ENCODE data around the gene NEK6.
A peak's percentile ranks its signal among the peaks of the same experiment; 100 is the strongest.

The NEK6 gene

GRCh38 chr9:124326378-124326777 is 68.6 kb downstream of the NEK6 start:
- no peak for DNase-seq

- no peak for DNase-seq
These were observed 69.7 kb downstream of the NEK6 start for GRCh38 chr9:124327491-124327890.

GRCh38 chr9:124328285-124328684 is 70.5 kb downstream of the NEK6 start:
- DNase-seq = no peak

GRCh38 chr9:124329206-124329792 is 71.5 kb downstream of the NEK6 start:
- no peak for DNase-seq

- DNase-seq = peak; percentile 67
These were observed 72.4 kb downstream of the NEK6 start for GRCh38 chr9:124330011-124330697.

- DNase-seq = no peak
These were observed 73.8 kb downstream of the NEK6 start for GRCh38 chr9:124331580-124331979.

GRCh38 chr9:124332361-124333202 is 74.8 kb downstream of the NEK6 start:
- peak; percentile 84 for DNase-seq

GRCh38 chr9:124333203-124333579 is 75.4 kb downstream of the NEK6 start:
- DNase-seq = no peak

- no peak for DNase-seq
These were observed 77.0 kb downstream of the NEK6 start for GRCh38 chr9:124334568-124335319.

GRCh38 chr9:124335320-124335707 is 77.6 kb downstream of the NEK6 start:
- no peak for DNase-seq

- DNase-seq = no peak
These were observed 79.8 kb downstream of the NEK6 start for GRCh38 chr9:124337562-124337961.

- no peak for DNase-seq
These were observed 81.9 kb downstream of the NEK6 start for GRCh38 chr9:124339603-124340146.

GRCh38 chr9:124340219-124341069 is 82.7 kb downstream of the NEK6 start:
- DNase-seq = no peak

- DNase-seq = no peak
These were observed 83.9 kb downstream of the NEK6 start for GRCh38 chr9:124341455-124342170.

GRCh38 chr9:124342402-124342775 is 84.6 kb downstream of the NEK6 start:
- no peak for DNase-seq

GRCh38 chr9:124342776-124343485 is 85.2 kb downstream of the NEK6 start:
- DNase-seq = peak; percentile 90

- no peak for DNase-seq
These were observed 86.0 kb downstream of the NEK6 start for GRCh38 chr9:124343533-124344290.

- DNase-seq = no peak
These were observed 86.7 kb downstream of the NEK6 start for GRCh38 chr9:124344291-124345050.

GRCh38 chr9:124345063-124345462 is 87.3 kb downstream of the NEK6 start:
- DNase-seq = no peak

All from femur (tissue), 1 donor.